ENCODE results near the gene STPG3. TPM values are rescaled to one million over a fixed set of nuclear protein-coding genes. Genes with fewer than 3 reads are reported as not detected.

The STPG3 gene
- total RNA-seq, 6 donors from 2014 or later, result 0.23 TPM; not detected in 5

GRCh38 chr9:137230705-137231371 is 20.2 kb upstream of the STPG3 start, which contains the start of gene SLC34A3:
SLC34A3 (plus strand) TSS chr9:137230901; CDS start chr9:137231703, 802 bp downstream.
- peak in 1 of 2 donors; percentile 63 for DNase-seq
- Histone ChIP-seq H3K36me3 (no peaks in the 10 kb centered on the region), H3K4me3 (no peak within 1 kb of the TSS), H3K4me1 (peaks cover under 1 to 25% (median 19%) of the 10 kb centered on the region in 4 donors), H3K27ac (no peak within 1 kb of the TSS), H3K27me3 (peaks cover 0 to 34% (median 4%) of the 10 kb centered on the region in 4 donors), H3K9me3 (no peaks in the 10 kb centered on the region)
- ATAC-seq (ENCODE audit: low FRiP score in 2 of 2), result no peak
- TF ChIP-seq CTCF (IDR thresholded peaks at IDR 0.05) (no peak), EP300 (IDR thresholded peaks at IDR 0.05) (no peak), POLR2A (IDR thresholded peaks at IDR 0.05) (no peak), POLR2AphosphoS5 (IDR thresholded peaks at IDR 0.05) (no peak)
- WGBS, 2 donors, result 65 to 69% methylated on average over 5 to 11 of the region's 14 CpGs

GRCh38 chr9:137231372-137232039 is 19.6 kb upstream of the STPG3 start:
- DNase-seq, result peak in 1 of 2 donors; percentile 52
- TF ChIP-seq EP300 (IDR thresholded peaks at IDR 0.05) (no peak), POLR2A (IDR thresholded peaks at IDR 0.05) (no peak), POLR2AphosphoS5 (IDR thresholded peaks at IDR 0.05) (no peak), CTCF (IDR thresholded peaks at IDR 0.05) (no peak)

GRCh38 chr9:137232101-137232500 is 19.0 kb upstream of the STPG3 start:
- no peak overlapping the region for H3K27ac ChIP-seq
- no peaks in the 10 kb centered on the region for H3K36me3 ChIP-seq
- WGBS, 2 donors, result 61 to 80% methylated on average over 2 to 10 of the region's 10 CpGs
- H3K4me1 ChIP-seq, result peaks cover 14 to 31% (median 26%) of the 10 kb centered on the region in 4 donors
- no peak for ATAC-seq (ENCODE audit: low FRiP score in 2 of 2)
- DNase-seq, result peak in 1 of 2 donors; percentile 56
- H3K4me3 ChIP-seq, result no peak overlapping the region
- H3K9me3 ChIP-seq, result no peaks in the 10 kb centered on the region
- H3K27me3 ChIP-seq, result peaks cover 0 to 34% (median 4%) of the 10 kb centered on the region in 4 donors
- TF ChIP-seq POLR2AphosphoS5 (IDR thresholded peaks at IDR 0.05) (no peak), CTCF (IDR thresholded peaks at IDR 0.05) (no peak), EP300 (IDR thresholded peaks at IDR 0.05) (no peak), POLR2A (IDR thresholded peaks at IDR 0.05) (no peak)

More at GRCh38 chr9:137231372-137232039, 19.6 kb upstream of the STPG3 start:
- no peak for ATAC-seq (ENCODE audit: low FRiP score in 2 of 2)
- Histone ChIP-seq H3K9me3 (no peaks in the 10 kb centered on the region), H3K4me1 (peaks cover 8 to 31% (median 25%) of the 10 kb centered on the region in 4 donors), H3K36me3 (no peaks in the 10 kb centered on the region), H3K4me3 (no peak overlapping the region), H3K27me3 (peaks cover 0 to 34% (median 4%) of the 10 kb centered on the region in 4 donors), H3K27ac (no peak overlapping the region)
- 87 to 89% methylated on average over 15 to 19 of the region's 23 CpGs for WGBS, 2 donors

GRCh38 chr9:137232510-137232909 is 18.6 kb upstream of the STPG3 start:
- Histone ChIP-seq H3K27me3 (peaks cover 0 to 34% (median 4%) of the 10 kb centered on the region in 4 donors), H3K4me3 (no peak overlapping the region), H3K4me1 (peaks cover 14 to 31% (median 24%) of the 10 kb centered on the region in 4 donors), H3K36me3 (no peaks in the 10 kb centered on the region), H3K9me3 (no peaks in the 10 kb centered on the region), H3K27ac (no peak overlapping the region)
- ATAC-seq (ENCODE audit: low FRiP score in 2 of 2), result no peak
- no peak for TF ChIP-seq EP300 (IDR thresholded peaks at IDR 0.05)
- peak in 1 of 2 donors; percentile 74 for DNase-seq
- whole genome bisulfite sequencing, 2 donors, result 71 to 72% methylated on average over 13 to 24 of the region's 24 CpGs
